ENCODE data around the gene ADCY6. TPM values are rescaled to one million over a fixed set of nuclear protein-coding genes. Genes with fewer than 3 reads are reported as not detected.

ADCY6 gene
- total RNA-seq, 2 donors from 2014 or later: 102 to 109 TPM

- TF ChIP-seq CTCF (IDR thresholded peaks at IDR 0.05): no peak
- H3K4me1 ChIP-seq (ENCODE audit: control insufficient read depth in 1 of 2, low read depth in 2 of 2): no peaks in the 10 kb centered on the region
- DNase-seq (ENCODE audit: low spot score): no peak
- no peaks in the 10 kb centered on the region for H3K9me3 ChIP-seq
- H3K4me3 ChIP-seq: no peak overlapping the region
- no peak overlapping the region for H3K27ac ChIP-seq
- peaks cover 53% of the 10 kb centered on the region for H3K36me3 ChIP-seq
- H3K27me3 ChIP-seq (replicated peaks; ENCODE audit: insufficient read depth): no peaks in the 10 kb centered on the region
- no peak for ATAC-seq (ENCODE audit: insufficient number of reproducible peaks, low FRiP score, low read depth)
These were observed 40.1 kb upstream of the ADCY6 start for GRCh38 chr12:48828841-48829575.

GRCh38 chr12:48828293-48828692, 39.4 kb upstream of the ADCY6 start:
- no peak overlapping the region for H3K4me3 ChIP-seq
- no peaks in the 10 kb centered on the region for H3K4me1 ChIP-seq (ENCODE audit: control insufficient read depth in 1 of 2, low read depth in 2 of 2)
- no peak for TF ChIP-seq CTCF (IDR thresholded peaks at IDR 0.05)
- H3K36me3 ChIP-seq: peaks cover 49% of the 10 kb centered on the region
- no peaks in the 10 kb centered on the region for H3K9me3 ChIP-seq
- DNase-seq (ENCODE audit: low spot score) (no peak), ATAC-seq (ENCODE audit: insufficient number of reproducible peaks, low FRiP score, low read depth) (no peak)
- no peak overlapping the region for H3K27ac ChIP-seq
- no peaks in the 10 kb centered on the region for H3K27me3 ChIP-seq (replicated peaks; ENCODE audit: insufficient read depth)

- no peak for TF ChIP-seq CTCF (IDR thresholded peaks at IDR 0.05)
- Histone ChIP-seq H3K9me3 (no peaks in the 10 kb centered on the region), H3K27me3 (replicated peaks; ENCODE audit: insufficient read depth) (no peaks in the 10 kb centered on the region), H3K4me3 (no peak overlapping the region), H3K4me1 (ENCODE audit: control insufficient read depth in 1 of 2, low read depth in 2 of 2) (no peaks in the 10 kb centered on the region), H3K27ac (no peak overlapping the region), H3K36me3 (peaks cover 43% of the 10 kb centered on the region)
- no peak for DNase-seq (ENCODE audit: low spot score)
- ATAC-seq (ENCODE audit: insufficient number of reproducible peaks, low FRiP score, low read depth): no peak
These were observed 38.7 kb upstream of the ADCY6 start for GRCh38 chr12:48827513-48828096.

- Histone ChIP-seq H3K36me3 (peaks cover 37% of the 10 kb centered on the region), H3K27ac (no peak overlapping the region), H3K4me1 (ENCODE audit: control insufficient read depth in 1 of 2, low read depth in 2 of 2) (no peaks in the 10 kb centered on the region), H3K4me3 (no peak overlapping the region), H3K27me3 (replicated peaks; ENCODE audit: insufficient read depth) (no peaks in the 10 kb centered on the region), H3K9me3 (no peaks in the 10 kb centered on the region)
- DNase-seq (ENCODE audit: low spot score) (no peak), ATAC-seq (ENCODE audit: insufficient number of reproducible peaks, low FRiP score, low read depth) (no peak)
- TF ChIP-seq CTCF (IDR thresholded peaks at IDR 0.05): no peak
These were observed 38.1 kb upstream of the ADCY6 start for GRCh38 chr12:48827026-48827425.

GRCh38 chr12:48826209-48826855, 37.4 kb upstream of the ADCY6 start:
- DNase-seq (ENCODE audit: low spot score) (no peak), ATAC-seq (ENCODE audit: insufficient number of reproducible peaks, low FRiP score, low read depth) (no peak)
- Histone ChIP-seq H3K9me3 (no peaks in the 10 kb centered on the region), H3K4me1 (ENCODE audit: control insufficient read depth in 1 of 2, low read depth in 2 of 2) (no peaks in the 10 kb centered on the region), H3K27ac (no peak overlapping the region), H3K4me3 (no peak overlapping the region), H3K27me3 (replicated peaks; ENCODE audit: insufficient read depth) (no peaks in the 10 kb centered on the region), H3K36me3 (peaks cover 30% of the 10 kb centered on the region)
- TF ChIP-seq CTCF (IDR thresholded peaks at IDR 0.05): no peak
